HG02970 (cell line): ENCODE data around the gene ASCL3.
"Not testable (repeated sequence)": the region's sequence is repeated elsewhere in the genome, so short reads cannot be mapped to it uniquely, and the experiment has no call there.

Experiments
- ATAC-seq: cut with Tn5 transposase; IDR thresholded peaks from one replicate; pipeline ENCODE4 v1.9.1; 2021; ENCODE audit warnings: mild to moderate bottlenecking, moderate library complexity, moderate number of reproducible peaks; ENCODE audit not compliant: unreplicated experiment, low FRiP score

ASCL3 gene

DNA sequence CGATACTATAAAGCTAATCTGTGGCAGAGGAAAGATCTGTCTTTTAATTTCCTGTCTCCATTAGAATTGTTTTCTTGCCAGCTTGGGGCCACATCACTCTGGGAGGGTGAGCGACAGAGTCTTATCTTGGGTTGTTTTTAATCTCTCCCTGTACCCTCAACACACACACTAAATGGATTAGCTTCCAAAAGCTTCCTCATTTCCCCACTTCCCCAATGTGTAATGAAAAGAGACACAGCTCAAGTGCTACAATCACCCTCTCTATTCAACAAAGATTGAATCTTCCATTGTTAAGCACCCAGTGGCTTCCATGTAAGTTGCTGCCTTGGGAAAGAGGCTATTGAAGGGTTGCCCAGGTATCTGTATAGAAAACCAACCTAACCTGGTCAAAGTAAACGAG, 6.1 kb upstream of the ASCL3 start:
- ATAC-seq: no peak

- ATAC-seq: no peak
Observed at GRCh38 chr11:8947230-8947943, 4.6 kb upstream of the ASCL3 start.

DNA sequence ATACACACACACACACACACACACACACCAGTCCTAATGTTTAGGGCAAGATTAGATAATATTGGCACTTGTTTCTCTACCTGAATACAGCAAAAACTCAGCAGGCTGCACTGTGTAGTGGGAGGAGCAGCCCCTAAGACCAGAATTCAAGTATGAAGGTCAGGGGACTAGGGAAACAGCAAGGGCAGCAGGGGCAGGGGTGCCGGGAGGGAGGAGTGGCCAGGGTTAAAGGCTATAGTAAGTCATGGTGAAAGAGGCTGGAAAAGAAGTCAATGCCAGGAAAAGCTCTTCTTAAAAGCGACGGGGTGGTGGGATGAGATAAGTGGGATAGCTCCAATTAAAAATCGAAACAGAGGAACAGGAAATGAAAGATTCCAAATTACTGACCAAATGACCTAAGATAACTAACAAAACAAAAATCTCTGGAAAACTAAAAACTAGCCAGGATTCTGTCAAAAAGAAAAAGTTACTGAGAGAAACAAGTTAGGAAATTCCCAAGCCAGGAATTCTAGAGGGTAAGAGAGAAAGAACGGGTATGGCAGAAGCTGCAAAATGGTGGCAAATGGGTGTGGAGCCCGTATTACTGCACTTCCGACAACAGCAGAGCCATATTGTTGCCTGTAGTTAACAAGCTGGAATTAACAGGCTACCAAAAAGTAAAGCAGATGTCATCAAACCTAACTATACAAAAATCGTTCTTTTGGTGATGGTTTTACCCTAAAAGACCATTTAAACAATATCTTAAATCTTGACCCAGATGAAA, 1.3 kb downstream of the ASCL3 start:
- ATAC-seq: no peak

GRCh38 chr11:8937659-8938058, 5.2 kb downstream of the ASCL3 start:
- ATAC-seq: no peak

DNA sequence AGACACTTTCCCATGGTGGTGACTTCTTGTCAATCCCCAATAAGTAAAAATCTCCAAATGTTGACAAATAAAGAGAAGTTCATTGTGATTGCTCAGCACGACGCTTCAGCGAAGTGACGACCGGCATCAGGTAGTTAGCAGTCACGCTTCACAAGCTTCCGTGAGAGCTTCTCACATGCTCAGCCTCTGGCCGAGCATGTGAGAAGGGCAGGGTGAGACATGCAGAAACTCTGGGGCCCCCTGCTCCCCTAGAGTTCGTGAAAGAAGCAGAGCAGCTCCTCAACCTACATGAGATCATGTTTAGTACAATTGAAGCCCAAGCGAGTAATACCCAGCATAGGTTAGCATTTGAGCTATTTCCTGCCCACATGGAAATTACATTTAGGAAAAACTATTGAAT, 5.7 kb downstream of the ASCL3 start:
- ATAC-seq: no peak

- ATAC-seq: not testable (repeated sequence)
Observed at GRCh38 chr11:8935789-8936188, 7.0 kb downstream of the ASCL3 start.

GRCh38 chr11:8934742-8935488, 7.9 kb downstream of the ASCL3 start:
- ATAC-seq: no peak

DNA sequence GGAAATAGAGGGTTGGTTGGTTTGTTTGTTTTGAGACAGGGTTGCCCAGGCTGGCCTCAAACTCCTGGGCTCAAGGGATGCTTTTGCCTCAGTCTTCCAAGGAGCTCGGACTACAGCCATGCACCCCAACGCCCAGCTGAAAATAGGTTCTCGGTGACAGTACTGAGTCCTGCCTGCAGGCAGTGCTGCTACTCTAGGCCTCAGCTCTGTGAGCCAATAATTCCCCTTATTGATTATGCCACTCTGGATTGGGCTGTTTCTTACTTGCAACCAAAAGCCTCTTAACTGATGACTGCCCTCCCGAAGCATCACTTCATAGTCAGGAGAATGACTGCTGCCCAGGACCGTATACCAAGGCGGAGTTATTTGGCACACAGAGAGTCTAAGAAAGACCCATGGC, 8.9 kb downstream of the ASCL3 start:
- no peak for ATAC-seq

DNA sequence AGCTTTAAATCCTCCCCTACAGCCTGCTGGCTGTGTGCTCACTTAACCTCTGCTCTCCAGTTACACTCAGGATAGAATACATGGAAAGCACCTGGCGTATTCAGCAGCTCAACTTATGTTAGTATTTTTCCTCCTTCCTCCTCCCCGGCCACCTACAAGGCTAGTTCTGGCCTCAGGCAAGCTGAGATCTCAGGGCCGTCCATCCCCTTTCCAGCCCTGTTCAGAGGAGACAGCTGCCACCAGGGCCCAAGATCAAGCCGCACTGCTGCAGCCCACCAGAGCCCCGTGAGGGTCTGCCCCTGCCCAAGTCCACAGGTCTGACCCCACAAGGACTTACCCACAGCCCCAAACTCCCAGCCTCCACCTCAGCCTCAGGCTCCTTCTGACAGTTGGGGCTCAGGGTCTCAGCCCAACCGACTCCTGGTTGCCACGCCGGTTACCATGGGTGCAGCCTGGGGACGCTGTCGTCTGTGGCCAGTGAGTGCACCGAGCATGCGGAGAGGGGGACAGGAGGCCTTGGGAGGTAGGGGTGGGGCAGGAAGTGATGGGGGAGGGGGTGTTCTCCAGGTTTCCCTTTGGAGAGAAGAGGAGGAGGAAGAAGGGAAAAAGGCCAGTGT, 10.1 kb downstream of the ASCL3 start, which contains the start of gene C11orf16:
Gene C11orf16 (minus strand): TSS at position 384 of the 617 bp plus-strand sequence. CDS start 639 bp downstream, outside the sequence.
- no peak for ATAC-seq

GRCh38 chr11:8930456-8931175, 12.2 kb downstream of the ASCL3 start:
- ATAC-seq: no peak

DNA sequence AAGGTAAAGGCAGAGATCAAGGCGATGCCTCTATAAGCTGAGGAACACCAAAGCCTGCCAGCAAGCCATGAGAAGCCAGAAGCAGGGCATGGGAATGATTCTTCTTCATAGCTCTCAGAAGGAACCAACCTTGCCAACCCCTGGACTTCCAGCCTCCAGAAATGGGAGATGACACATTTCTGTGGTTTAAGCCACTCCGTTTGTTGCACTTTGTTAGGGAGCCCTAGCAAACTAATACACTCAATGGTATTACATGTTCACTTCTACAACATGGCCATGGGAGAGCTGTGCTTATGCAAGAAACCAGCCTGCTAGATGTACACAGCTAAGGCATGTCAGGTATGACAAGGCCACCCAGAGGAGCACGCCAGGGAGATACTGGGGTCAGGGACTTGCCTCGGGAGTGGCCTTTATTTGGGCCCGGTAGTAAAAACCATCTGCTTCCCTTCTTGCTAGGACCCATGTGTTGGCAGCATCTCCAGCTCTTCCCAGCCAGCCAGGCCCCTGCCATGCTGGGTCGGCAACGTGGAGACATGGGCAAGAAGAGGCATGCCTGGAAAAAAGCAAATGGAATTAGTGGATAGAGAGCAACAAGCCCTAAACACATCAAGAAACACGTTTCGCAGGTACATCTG, 13.7 kb downstream of the ASCL3 start:
- no peak for ATAC-seq

- ATAC-seq: no peak
Observed at GRCh38 chr11:8928205-8928604, 14.6 kb downstream of the ASCL3 start.

DNA sequence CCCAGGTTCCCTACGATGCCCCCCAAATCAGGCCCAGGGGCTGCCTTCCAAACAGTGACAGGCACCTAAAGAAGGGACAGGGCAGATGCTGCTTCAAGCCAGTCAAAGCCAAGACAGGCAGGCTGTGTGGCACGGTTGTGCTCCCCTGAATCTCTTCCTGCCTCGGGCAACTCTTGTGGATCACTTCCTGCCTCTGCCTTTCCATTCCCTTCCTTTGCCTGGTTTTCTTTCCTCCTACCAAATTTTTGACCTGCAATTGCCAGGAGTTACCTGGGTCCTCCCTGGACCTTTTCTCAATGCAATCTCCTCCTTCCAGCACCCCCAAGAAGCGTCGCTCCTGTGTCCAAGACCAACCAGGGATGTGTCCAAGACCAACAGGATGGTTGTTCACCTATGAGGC, 15.6 kb downstream of the ASCL3 start:
- ATAC-seq: no peak

GRCh38 chr11:8926236-8926635, 16.6 kb downstream of the ASCL3 start:
- ATAC-seq: no peak

DNA sequence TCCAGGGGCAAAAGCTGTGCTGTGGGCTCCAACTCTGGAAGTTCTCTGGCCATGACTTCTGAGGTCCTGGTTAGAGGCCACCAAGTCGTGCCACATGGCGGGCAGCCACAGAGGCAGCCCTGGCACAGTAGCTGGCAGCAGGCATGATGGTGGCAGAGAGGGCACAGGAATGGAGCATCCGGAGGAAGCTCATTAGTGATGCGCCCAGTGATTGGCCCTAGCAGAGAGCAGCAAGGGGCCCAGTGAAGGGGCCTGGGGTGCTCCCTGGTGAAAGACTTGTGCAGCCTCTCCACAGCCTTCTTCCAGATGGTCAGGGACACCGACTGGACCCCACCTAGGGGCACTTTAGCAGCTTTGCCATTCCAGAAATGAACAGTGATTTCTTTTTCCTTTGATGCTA, 17.1 kb downstream of the ASCL3 start:
- no peak for ATAC-seq

GRCh38 chr11:8922691-8923090, 20.1 kb downstream of the ASCL3 start:
- no peak for ATAC-seq

DNA sequence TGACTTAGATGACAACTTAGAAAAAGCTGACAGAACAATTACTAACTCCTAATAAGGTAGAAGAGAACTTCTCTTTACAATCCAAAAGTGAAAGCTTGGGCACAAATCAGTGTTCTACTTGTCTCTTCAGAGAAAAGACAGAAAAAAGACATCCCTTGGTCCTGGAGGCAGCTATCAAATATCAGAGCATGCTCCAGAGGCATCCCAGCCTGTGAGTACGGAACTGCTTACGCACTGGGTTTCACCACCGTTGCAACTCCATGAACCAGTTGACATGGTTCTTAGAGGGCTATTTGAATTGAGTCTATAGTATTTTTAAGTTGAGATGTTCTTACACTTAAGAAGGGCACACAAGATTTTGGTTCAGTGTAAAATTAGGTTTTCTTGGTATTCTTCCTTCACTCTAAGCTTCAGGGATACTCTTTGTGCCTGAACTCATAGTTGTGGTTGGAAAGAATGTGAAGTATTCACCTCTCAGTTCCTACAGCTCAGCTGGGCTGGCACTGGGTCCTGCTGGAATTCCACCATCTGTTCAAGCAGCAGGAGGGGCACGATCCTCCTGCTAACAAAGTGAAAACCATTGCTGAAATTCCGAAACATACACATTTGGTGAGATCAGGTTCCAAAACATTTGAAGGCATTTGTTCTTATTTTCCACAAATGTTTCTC, 25.5 kb downstream of the ASCL3 start:
- no peak for ATAC-seq

- no peak for ATAC-seq
Observed at GRCh38 chr11:8914661-8915018, 28.2 kb downstream of the ASCL3 start.

- no peak for ATAC-seq
Observed at GRCh38 chr11:8913961-8914660, 28.7 kb downstream of the ASCL3 start.
